ENCODE results near the gene NRCAM. TPM values are rescaled to one million over a fixed set of nuclear protein-coding genes. Genes with fewer than 3 reads are reported as not detected.

The NRCAM gene
- total and polyA plus RNA-seq, 4 donors = 0.17 to 3.2 (median 0.64) TPM

GRCh38 chr7:108190891-108191290 is 265.3 kb downstream of the NRCAM start:
- no peak for DNase-seq (ENCODE audit: low spot score)
- no peak overlapping the region for H3K9ac ChIP-seq (ENCODE audit: low read depth in 1 of 2, low read length in 2 of 2)
- no peak overlapping the region for H3K27ac ChIP-seq (ENCODE audit: low read depth in 1 of 2, low read length in 2 of 2)
- H3K36me3 ChIP-seq (ENCODE audit: control insufficient read depth in 4 of 4, insufficient read depth in 3 of 4, low read depth in 1 of 4, low read length in 3 of 4) = no peaks in the 10 kb centered on the region
- WGBS = 83% methylated on average over 4 of the region's 4 CpGs
- H3K4me1 ChIP-seq (ENCODE audit: control insufficient read depth in 4 of 4, insufficient read depth in 4 of 4, low read length in 3 of 4) = no peaks in the 10 kb centered on the region
- H3K4me3 ChIP-seq (ENCODE audit: low read depth in 1 of 3, low read length in 3 of 3) = no peak overlapping the region
- no peaks in the 10 kb centered on the region for H3K27me3 ChIP-seq (ENCODE audit: control insufficient read depth in 4 of 4, insufficient read depth in 4 of 4, low read length in 3 of 4)
- no peaks in the 10 kb centered on the region for H3K9me3 ChIP-seq (ENCODE audit: control insufficient read depth in 4 of 4, low read length in 3 of 4)
- TF ChIP-seq, protein P1, sequence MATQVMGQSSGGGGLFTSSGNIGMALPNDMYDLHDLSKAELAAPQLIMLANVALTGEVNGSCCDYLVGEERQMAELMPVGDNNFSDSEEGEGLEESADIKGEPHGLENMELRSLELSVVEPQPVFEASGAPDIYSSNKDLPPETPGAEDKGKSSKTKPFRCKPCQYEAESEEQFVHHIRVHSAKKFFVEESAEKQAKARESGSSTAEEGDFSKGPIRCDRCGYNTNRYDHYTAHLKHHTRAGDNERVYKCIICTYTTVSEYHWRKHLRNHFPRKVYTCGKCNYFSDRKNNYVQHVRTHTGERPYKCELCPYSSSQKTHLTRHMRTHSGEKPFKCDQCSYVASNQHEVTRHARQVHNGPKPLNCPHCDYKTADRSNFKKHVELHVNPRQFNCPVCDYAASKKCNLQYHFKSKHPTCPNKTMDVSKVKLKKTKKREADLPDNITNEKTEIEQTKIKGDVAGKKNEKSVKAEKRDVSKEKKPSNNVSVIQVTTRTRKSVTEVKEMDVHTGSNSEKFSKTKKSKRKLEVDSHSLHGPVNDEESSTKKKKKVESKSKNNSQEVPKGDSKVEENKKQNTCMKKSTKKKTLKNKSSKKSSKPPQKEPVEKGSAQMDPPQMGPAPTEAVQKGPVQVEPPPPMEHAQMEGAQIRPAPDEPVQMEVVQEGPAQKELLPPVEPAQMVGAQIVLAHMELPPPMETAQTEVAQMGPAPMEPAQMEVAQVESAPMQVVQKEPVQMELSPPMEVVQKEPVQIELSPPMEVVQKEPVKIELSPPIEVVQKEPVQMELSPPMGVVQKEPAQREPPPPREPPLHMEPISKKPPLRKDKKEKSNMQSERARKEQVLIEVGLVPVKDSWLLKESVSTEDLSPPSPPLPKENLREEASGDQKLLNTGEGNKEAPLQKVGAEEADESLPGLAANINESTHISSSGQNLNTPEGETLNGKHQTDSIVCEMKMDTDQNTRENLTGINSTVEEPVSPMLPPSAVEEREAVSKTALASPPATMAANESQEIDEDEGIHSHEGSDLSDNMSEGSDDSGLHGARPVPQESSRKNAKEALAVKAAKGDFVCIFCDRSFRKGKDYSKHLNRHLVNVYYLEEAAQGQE (IDR thresholded peaks at IDR 0.05) = no peak

DNA sequence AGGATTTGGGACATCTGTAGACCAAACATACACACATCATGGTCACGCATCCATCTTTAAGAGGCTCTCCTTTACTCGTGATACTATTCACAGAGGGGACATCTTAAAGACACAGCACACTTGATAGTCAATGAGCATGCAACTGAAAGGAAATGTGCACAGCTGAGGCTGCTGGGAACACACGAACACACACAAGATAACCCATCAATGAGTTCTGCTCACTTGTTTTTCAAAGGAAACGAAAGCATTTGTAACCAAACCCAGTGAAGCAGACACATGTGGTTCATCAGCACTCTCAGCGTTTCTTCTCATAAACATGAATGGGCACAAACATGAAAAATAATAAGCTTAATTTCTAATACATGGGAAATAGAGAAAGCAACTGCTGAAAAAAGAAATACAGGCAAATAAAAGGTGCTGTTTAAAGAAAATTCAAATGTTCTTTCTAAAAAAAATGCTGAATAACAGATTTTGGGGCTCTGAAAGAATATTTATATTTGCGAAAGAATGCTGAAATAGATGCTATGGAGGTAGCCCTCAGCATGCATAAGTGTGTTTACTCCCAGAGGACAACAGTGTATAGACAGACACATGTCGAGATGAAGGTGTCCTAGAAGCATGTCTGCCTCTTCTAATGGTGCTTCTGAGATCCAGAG is 266.4 kb downstream of the NRCAM start:
- no peak for DNase-seq (ENCODE audit: low spot score)
- no peak for TF ChIP-seq TAF1 (conservative IDR thresholded peaks at IDR 0.05)
- TF ChIP-seq, protein P1 (IDR thresholded peaks at IDR 0.05) = no peak
- TF ChIP-seq HNF4A (conservative IDR thresholded peaks at IDR 0.05) = no peak
- TF ChIP-seq ZBTB33 (IDR thresholded peaks at IDR 0.05) = no peak
- no peak for TF ChIP-seq CTCF (IDR thresholded peaks at IDR 0.05; ENCODE audit: low read depth, low read length, missing input control)
- TF ChIP-seq HNF4G (IDR thresholded peaks at IDR 0.05) = no peak
- no peak for TF ChIP-seq GABPA (IDR thresholded peaks at IDR 0.05 in 1 of 2, conservative IDR thresholded peaks at IDR 0.05 in 1 of 2)
- TF ChIP-seq FOXA2 (IDR thresholded peaks at IDR 0.05) = no peak
- no peak for TF ChIP-seq JUND (IDR thresholded peaks at IDR 0.05)
- no peak for TF ChIP-seq EGR1 (IDR thresholded peaks at IDR 0.05; ENCODE audit: low read depth in 2 of 2)
- TF ChIP-seq RAD21 (IDR thresholded peaks at IDR 0.05) = no peak
- no peak for TF ChIP-seq RXRA (IDR thresholded peaks at IDR 0.05)
- TF ChIP-seq FOXA1 (IDR thresholded peaks at IDR 0.05) = no peak
- no peaks in the 10 kb centered on the region for H3K36me3 ChIP-seq (ENCODE audit: control insufficient read depth in 4 of 4, insufficient read depth in 3 of 4, low read depth in 1 of 4, low read length in 3 of 4)
- no peak overlapping the region for H3K27ac ChIP-seq (ENCODE audit: low read depth in 1 of 2, low read length in 2 of 2)
- no peaks in the 10 kb centered on the region for H3K4me1 ChIP-seq (ENCODE audit: control insufficient read depth in 4 of 4, insufficient read depth in 4 of 4, low read length in 3 of 4)
- 60% methylated on average over 7 of the region's 7 CpGs for WGBS
- H3K9me3 ChIP-seq (ENCODE audit: control insufficient read depth in 4 of 4, low read length in 3 of 4) = no peaks in the 10 kb centered on the region
- no peaks in the 10 kb centered on the region for H3K27me3 ChIP-seq (ENCODE audit: control insufficient read depth in 4 of 4, insufficient read depth in 4 of 4, low read length in 3 of 4)
- H3K4me3 ChIP-seq (ENCODE audit: low read depth in 1 of 3, low read length in 3 of 3) = no peak overlapping the region
- H3K9ac ChIP-seq (ENCODE audit: low read depth in 1 of 2, low read length in 2 of 2) = no peak overlapping the region

Data from liver (tissue), 9 donors.